GM23248 (cell line): ENCODE measurements around the gene IL1RAPL1.

Experiments
- EZH2 ChIP-seq: fragments of 200-600 bp; sonication (generic); IDR thresholded peaks from 2 replicates; pipeline ENCODE4 v1.6.1; 2018; ENCODE audit warnings: antibody characterized with exemption, mild to moderate bottlenecking; ENCODE audit not compliant: insufficient read depth, poor library complexity, severe bottlenecking
- EZH2phosphoT487 ChIP-seq: fragments of 200-600 bp; sonication (generic); IDR thresholded peaks from 2 replicates; pipeline ENCODE4 v1.6.1; 2018; ENCODE audit warnings: antibody characterized with exemption, moderate library complexity, mild to moderate bottlenecking, low read depth; ENCODE audit not compliant: insufficient read depth

DNA sequence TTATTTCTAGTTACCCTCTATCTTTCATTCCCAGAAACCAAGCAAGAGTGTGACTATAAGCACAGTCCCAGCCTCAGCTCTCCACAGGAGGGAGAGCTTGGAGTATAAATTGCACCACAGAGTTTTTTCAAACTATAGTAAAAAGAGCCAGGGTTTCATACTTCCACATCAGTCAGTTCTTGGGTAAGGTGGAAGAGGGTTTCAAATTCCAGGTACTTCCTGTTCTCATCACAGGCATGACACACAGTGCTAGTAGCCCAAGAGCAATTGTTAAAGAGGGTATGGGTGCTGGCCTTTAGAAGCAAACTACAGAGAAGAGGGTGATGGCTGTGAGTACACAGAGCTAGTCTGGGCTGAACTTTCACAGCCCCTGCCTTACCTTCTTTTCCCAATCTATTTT, 5.7 kb upstream of the IL1RAPL1 start:
- no peak for TF ChIP-seq EZH2
- no peak for TF ChIP-seq EZH2phosphoT487
